HG03064 (cell line): ENCODE data around the gene SULT4A1.
"Not testable (repeated sequence)": the region's sequence is repeated elsewhere in the genome, so short reads cannot be mapped to it uniquely, and the experiment has no call there.

ENCODE experiments used
- ATAC-seq: cut with Tn5 transposase; IDR thresholded peaks from one replicate; pipeline ENCODE4 v1.9.1; 2021; ENCODE audit warnings: low read depth; ENCODE audit not compliant: unreplicated experiment

The SULT4A1 gene

GRCh38 chr22:43862074-43862881 is at the start of gene SULT4A1:
SULT4A1 (minus strand) TSS chr22:43862513; CDS start chr22:43862382, 131 bp downstream.
- no peak for ATAC-seq

GRCh38 chr22:43911351-43911750 is 49.0 kb upstream of the SULT4A1 start:
- ATAC-seq, result no peak

- ATAC-seq, result no peak
Measured at GRCh38 chr22:43910178-43910695, 47.9 kb upstream of the SULT4A1 start.

- ATAC-seq, result no peak
Measured at GRCh38 chr22:43909708-43910107, 47.4 kb upstream of the SULT4A1 start.

GRCh38 chr22:43905681-43906080 is 43.4 kb upstream of the SULT4A1 start:
- no peak for ATAC-seq

GRCh38 chr22:43904412-43904811 is 42.1 kb upstream of the SULT4A1 start:
- not testable (repeated sequence) for ATAC-seq

- ATAC-seq, result not testable (repeated sequence)
Measured at GRCh38 chr22:43903033-43903432, 40.7 kb upstream of the SULT4A1 start.

GRCh38 chr22:43901976-43902643 is 39.8 kb upstream of the SULT4A1 start:
- ATAC-seq, result no peak

- ATAC-seq, result no peak
Measured at GRCh38 chr22:43900206-43900605, 37.9 kb upstream of the SULT4A1 start.

GRCh38 chr22:43897751-43898261 is 35.5 kb upstream of the SULT4A1 start:
- ATAC-seq, result no peak

GRCh38 chr22:43895986-43896645 is 33.8 kb upstream of the SULT4A1 start:
- ATAC-seq, result no peak

GRCh38 chr22:43894122-43894521 is 31.8 kb upstream of the SULT4A1 start:
- ATAC-seq, result no peak

GRCh38 chr22:43893266-43893665 is 31.0 kb upstream of the SULT4A1 start:
- no peak for ATAC-seq

- no peak for ATAC-seq
Measured at GRCh38 chr22:43892183-43892894, 30.0 kb upstream of the SULT4A1 start.

GRCh38 chr22:43891360-43892182 is 29.3 kb upstream of the SULT4A1 start, which contains the start of gene PNPLA5:
PNPLA5 (minus strand) TSS chr22:43892013; CDS start chr22:43891880, 133 bp downstream.
- no peak for ATAC-seq

- no peak for ATAC-seq
Measured at GRCh38 chr22:43890901-43891331, 28.6 kb upstream of the SULT4A1 start.

- ATAC-seq, result no peak
Measured at GRCh38 chr22:43889860-43890253, 27.5 kb upstream of the SULT4A1 start.

GRCh38 chr22:43889201-43889859 is 27.0 kb upstream of the SULT4A1 start:
- ATAC-seq, result no peak

GRCh38 chr22:43888740-43889139 is 26.4 kb upstream of the SULT4A1 start:
- no peak for ATAC-seq
